Vagina (tissue), 2 donors: ENCODE data around the gene THSD7B.

Experiments
- POLR2AphosphoS5 ChIP-seq, 2 donors: sonication (generic); formaldehyde crosslinking; IDR thresholded peaks; one replicate each; pipeline ENCODE4 v1.9.0; 2017; ENCODE audit warnings: antibody characterized with exemption in 2 of 2, mild to moderate bottlenecking in 2 of 2, low read depth in 1 of 2; ENCODE audit not compliant: insufficient read depth in 1 of 2
- TF ChIP-seq, protein P1 (sequence below), 3 experiments: fragments of 450-650 bp in 2 of 3; fragments of 200-600 bp in 1 of 3; sonication (generic) in 1 of 3; IDR thresholded peaks; one replicate each; pipeline ENCODE4 v1.5.1; 2017 to 2019; ENCODE audit warnings: antibody characterized with exemption in 3 of 3, mild to moderate bottlenecking in 2 of 3, moderate library complexity in 2 of 3

- TF ChIP-seq, protein P1, sequence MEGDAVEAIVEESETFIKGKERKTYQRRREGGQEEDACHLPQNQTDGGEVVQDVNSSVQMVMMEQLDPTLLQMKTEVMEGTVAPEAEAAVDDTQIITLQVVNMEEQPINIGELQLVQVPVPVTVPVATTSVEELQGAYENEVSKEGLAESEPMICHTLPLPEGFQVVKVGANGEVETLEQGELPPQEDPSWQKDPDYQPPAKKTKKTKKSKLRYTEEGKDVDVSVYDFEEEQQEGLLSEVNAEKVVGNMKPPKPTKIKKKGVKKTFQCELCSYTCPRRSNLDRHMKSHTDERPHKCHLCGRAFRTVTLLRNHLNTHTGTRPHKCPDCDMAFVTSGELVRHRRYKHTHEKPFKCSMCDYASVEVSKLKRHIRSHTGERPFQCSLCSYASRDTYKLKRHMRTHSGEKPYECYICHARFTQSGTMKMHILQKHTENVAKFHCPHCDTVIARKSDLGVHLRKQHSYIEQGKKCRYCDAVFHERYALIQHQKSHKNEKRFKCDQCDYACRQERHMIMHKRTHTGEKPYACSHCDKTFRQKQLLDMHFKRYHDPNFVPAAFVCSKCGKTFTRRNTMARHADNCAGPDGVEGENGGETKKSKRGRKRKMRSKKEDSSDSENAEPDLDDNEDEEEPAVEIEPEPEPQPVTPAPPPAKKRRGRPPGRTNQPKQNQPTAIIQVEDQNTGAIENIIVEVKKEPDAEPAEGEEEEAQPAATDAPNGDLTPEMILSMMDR (IDR thresholded peaks at IDR 0.05), result no peak
- TF ChIP-seq POLR2AphosphoS5 (IDR thresholded peaks at IDR 0.05; ENCODE audit: insufficient read depth in 1 of 2, low read depth in 1 of 2), result no peak
Observed at GRCh38 chr2:136750065-136750464, 15.3 kb upstream of the THSD7B start.
